Right forelimb (tissue), 1 donor: ENCODE data around the gene ZNF839.
"Not testable (repeated sequence)": the region's sequence is repeated elsewhere in the genome, so short reads cannot be mapped to it uniquely, and the experiment has no call there.

ENCODE experiments used
- DNase-seq: peaks from one replicate; pipeline ENCODE4 v3.0.0-alpha.2; 2018

The ZNF839 gene

GRCh38 chr14:102344084-102344483, 24.5 kb downstream of the ZNF839 start:
- no peak for DNase-seq

GRCh38 chr14:102344485-102344884, 24.9 kb downstream of the ZNF839 start:
- DNase-seq, result no peak

- DNase-seq, result no peak
These were observed 25.7 kb downstream of the ZNF839 start for GRCh38 chr14:102345232-102345631.

GRCh38 chr14:102346645-102347044, 27.1 kb downstream of the ZNF839 start:
- no peak for DNase-seq

GRCh38 chr14:102348376-102348775, 28.8 kb downstream of the ZNF839 start:
- no peak for DNase-seq

DNA sequence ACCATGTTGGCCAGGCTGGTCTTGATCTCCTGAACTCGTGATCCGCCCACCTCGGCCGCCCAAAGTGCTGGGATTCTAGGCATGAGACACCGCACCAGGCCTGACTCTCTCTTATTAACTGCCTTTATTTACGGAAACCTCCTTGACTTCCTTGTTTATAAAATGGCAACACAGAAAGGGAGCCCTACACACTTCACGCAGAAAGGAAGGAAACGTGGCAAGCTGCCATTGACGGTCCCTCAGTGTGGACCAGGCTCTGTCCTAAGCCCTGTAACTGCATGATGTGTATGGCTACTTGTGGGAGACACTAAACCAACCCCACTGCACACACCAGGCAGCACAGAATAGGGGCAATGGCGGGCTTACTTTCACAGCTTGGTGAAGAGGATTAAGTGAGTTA, 31.5 kb downstream of the ZNF839 start:
- no peak for DNase-seq

DNA sequence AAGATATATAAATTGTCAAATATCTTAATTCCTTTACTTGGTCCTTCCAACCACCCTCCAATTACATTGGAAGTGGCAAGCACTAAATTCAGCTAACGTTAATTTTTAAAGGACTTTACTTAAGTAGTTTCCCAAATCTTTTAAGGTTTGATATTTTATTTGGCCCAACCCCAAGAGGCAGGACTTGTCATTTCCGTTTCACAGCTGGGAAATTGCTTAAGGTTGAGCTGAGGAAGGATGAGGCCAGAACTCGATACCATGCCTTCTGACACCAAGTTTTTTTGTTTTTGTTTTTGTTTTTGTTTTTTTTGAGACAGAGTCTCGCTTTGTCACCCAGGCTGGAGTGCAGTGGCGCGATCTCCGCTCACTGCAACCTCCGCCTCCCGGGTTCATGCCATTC, 32.0 kb downstream of the ZNF839 start:
- not testable (repeated sequence) for DNase-seq

DNA sequence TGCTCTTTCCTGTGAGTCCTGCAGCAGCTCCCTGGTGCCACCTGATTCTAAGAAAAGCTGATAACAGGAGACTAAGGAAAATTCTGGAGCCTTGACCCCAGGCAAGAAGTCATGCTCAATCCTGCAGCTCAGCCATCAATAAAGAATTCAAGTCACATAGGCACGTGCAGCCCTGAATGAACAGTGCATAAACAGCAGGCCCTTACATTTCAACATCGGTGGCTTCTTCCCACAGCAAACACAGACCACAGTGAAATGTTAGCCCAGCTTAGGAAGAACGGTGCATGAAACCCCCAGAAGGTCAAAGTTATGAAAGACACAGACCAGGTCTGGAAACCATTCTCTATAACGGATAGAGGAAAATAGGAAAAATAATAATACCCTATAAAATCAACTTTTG, 32.7 kb downstream of the ZNF839 start:
- DNase-seq, result no peak

DNA sequence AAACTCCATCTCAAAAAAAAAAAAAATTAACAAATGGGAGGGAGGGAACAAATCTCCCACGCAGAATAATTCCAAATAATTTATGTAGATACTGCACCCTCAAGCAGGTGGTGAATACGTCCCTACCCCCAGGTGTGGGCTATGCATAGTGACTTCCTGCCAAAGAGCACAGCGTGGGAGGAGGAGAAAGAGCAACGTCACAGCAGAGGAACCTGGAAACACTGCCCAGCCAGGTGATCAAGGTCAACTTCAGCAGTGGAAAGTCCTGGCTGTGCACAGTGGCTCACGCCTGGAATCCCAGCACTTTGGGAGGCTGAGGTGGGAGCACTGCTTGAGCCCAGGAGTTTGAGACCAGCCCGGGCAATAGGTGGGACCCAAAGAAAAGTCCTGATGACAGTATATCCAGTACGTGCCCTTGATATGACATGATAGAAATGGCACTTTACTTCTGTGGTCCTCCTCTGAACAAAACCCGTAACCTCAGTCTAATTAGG, 33.6 kb downstream of the ZNF839 start:
- DNase-seq, result no peak

DNA sequence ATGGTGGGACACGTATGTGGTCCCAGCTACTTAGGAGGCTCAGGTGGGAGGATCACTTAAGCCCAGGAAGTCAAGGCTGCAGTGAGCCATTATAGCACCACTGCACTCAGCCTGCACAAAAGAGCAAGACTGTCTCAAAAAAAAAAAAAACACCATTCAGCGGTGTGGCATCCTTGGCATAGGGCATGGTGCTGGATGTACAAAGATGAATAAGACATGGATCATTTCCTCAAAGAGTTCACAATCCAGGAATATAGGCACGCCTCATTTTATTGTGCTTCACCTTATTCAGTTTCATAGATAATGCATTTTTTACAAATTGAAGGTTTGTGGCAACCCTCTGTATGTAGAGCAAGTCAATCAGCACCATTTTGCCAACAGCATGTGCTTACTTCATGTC, 36.7 kb downstream of the ZNF839 start:
- DNase-seq, result no peak

DNA sequence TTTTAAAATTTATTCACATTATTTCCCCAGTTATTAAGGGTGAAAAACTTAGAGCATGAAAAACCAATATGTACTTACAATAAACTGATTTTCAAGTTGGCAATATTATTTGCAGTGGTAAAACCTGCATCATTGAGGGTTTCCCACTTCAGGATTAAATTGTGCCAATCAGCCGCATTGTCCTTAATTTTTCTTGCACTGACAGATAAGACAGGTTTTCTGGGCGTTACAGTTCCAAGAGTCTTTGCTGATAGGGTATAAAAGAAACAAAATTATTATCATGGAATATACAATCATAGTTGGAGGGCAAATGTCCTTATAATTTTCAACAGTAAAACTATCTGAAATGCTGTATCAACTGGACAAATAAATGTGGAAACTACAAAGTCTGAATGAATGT, 39.8 kb downstream of the ZNF839 start:
- no peak for DNase-seq

DNA sequence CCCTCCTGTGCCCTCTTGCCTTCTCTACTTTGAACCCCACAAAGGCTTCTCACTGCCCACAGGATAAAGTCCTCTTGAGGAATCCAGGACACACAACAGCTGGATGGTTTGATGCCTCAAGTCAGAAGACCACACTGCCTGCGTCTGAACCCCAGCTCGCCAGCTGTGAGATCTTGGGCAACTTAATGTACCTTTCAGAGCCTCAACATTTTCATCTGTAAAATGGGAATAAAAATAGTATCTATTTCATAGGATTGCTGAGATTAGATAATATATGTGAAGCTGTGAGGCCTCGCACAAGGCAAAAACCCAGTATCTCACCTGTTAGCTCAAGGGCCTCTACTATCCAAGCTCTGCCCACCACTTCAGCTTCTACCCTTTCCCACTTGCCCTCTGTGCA, 40.8 kb downstream of the ZNF839 start:
- no peak for DNase-seq

DNA sequence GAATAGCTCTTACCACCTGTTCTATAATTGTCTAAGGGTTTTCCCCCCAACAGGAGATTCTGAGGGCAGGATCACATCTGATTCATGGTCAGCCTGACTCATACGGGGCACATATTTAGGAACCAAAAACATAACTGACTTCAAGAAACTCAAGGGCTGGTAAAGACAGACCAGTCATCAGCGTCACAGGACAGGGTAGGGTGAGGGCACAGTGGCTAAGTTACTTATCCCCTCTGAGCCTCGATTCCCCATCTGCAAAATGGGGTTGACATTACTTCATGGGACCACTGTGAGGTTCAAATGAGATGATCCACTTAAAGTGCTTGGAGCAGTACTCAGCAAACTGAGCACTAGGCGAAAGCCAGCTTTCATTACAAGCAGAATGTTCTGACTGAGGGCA, 42.5 kb downstream of the ZNF839 start:
- DNase-seq, result no peak

DNA sequence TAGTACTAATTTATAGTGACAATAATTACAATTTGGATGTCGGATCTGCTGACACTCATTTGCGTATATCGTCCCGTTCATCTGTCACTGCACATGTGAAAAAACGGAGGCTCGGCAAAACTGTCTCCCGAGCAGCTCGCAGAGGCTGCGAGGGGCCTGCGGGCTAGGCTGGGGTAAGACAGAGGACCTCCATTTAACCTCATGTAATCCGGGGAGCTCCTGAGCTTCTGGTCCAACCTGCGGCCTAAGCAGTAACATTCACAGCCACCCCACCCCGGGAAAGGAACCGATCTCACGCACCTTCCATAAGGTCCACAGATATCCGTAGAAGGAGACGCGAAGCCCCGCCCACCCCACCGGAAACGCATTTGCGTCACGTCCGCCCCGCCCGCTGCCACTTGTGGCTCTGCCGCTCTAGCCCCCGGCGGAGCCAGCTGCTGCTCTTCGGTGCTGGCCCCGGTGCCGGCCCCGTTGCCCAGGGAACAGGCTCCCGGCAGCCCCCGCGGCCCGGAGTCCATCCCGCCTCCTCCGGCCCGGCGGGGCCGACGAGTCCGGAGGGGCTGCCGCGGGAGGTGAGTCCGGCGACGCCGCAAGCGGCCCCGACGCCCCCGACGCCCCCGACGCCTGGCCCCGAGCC, 43.1 kb downstream of the ZNF839 start, which contains the start of the genes CINP and TECPR2:
CINP (minus strand) TSS at position 346 of the 637 bp plus-strand sequence; CDS start at position 307, 39 bp downstream.
TECPR2 (plus strand) TSS at position 397 of the 637 bp plus-strand sequence. CDS start 13,781 bp downstream, outside the sequence.
- DNase-seq, result peak; percentile 99

GRCh38 chr14:102363182-102363943, 43.8 kb downstream of the ZNF839 start:
- peak; percentile 77 for DNase-seq

- DNase-seq, result no peak
These were observed 50.8 kb downstream of the ZNF839 start for GRCh38 chr14:102370305-102370809.

GRCh38 chr14:102371361-102371760, 51.8 kb downstream of the ZNF839 start:
- no peak for DNase-seq

GRCh38 chr14:102373110-102373509, 53.6 kb downstream of the ZNF839 start:
- no peak for DNase-seq

DNA sequence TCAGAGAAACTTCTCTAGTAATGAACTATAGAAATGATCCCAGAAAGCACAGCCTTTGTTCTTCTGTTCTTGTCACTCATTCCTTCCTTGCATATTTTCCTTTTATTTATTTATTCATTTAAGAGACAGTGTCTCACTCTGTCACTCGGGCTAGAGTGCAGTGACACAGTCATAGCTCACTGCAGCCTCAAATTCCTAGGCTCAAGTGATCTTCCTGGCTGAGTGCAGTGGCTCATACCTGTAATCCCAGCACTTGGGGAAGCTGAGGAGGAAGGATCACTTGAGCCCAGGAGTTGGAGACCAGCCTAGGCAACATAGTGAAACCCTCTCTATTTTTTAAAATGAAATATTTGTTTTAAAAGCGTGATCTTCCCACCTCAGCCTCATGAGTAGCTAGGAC, 54.7 kb downstream of the ZNF839 start:
- DNase-seq, result no peak

DNA sequence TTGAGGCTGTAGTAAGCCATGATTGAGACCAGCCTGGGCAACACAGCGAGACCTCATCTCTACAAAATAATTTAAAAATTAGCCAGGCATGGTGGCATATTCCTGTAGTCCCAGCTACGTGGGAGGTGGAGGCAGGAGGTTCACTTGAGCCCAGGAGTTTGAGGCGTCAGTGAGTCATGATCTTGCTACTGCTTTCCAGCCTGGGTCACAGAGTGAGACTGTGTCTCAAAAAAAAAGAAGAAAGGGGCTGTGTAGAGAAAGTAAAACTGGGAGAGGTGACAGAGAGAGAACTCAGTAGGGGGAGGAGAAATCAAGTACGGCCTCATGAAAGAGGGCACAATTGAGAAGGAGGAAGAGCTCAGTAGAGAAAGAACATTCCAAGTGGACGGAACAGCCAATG, 55.6 kb downstream of the ZNF839 start:
- DNase-seq, result no peak

GRCh38 chr14:102377696-102378095, 58.1 kb downstream of the ZNF839 start:
- no peak for DNase-seq

- no peak for DNase-seq
These were observed 59.3 kb downstream of the ZNF839 start for GRCh38 chr14:102378830-102379229.

GRCh38 chr14:102387086-102387485, 67.5 kb downstream of the ZNF839 start:
- no peak for DNase-seq

DNA sequence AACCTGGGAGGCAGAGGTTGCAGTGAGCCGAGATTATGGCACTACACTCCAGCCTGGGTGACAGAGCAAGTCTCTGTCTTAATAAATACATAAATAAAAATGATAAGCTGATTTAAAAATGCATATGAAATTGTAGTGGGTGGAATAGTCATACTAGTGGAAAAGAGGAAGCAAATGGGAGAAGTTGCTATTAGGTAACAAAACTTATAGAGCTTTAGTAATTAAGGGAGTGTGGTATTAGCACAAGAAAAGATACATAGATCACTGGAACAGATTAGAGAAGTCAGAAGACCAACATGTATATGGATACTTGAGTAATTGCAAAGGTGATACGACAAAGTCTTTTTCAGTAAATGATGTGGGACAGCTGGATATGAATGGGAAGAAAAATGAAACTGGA, 69.7 kb downstream of the ZNF839 start:
- no peak for DNase-seq
